GM21528 (cell line): ENCODE measurements around the gene CGB5.
"Not testable (repeated sequence)": the region's sequence is repeated elsewhere in the genome, so short reads cannot be mapped to it uniquely, and the experiment has no call there.

Source experiments
- ATAC-seq: cut with Tn5 transposase; IDR thresholded peaks from one replicate; pipeline ENCODE4 v1.9.1; 2021; ENCODE audit warnings: mild to moderate bottlenecking, moderate library complexity; ENCODE audit not compliant: unreplicated experiment, low FRiP score

CGB5 gene

GRCh38 chr19:49056902-49057596, 13.4 kb downstream of the CGB5 start:
- not testable (repeated sequence) for ATAC-seq

GRCh38 chr19:49057636-49058234, 14.1 kb downstream of the CGB5 start, which contains the start of gene CGB7:
Gene CGB7 (minus strand): TSS chr19:49057749. CDS start chr19:49055375, 2,374 bp downstream.
- ATAC-seq, result no peak

- no peak for ATAC-seq
Observed at GRCh38 chr19:49058562-49058961, 14.9 kb downstream of the CGB5 start.

GRCh38 chr19:49059053-49059452, 15.4 kb downstream of the CGB5 start:
- ATAC-seq, result no peak

- no peak for ATAC-seq
Observed at GRCh38 chr19:49061000-49061399, 17.4 kb downstream of the CGB5 start.

GRCh38 chr19:49061445-49061844, 17.8 kb downstream of the CGB5 start:
- ATAC-seq, result no peak

GRCh38 chr19:49064029-49064629, 20.5 kb downstream of the CGB5 start:
- ATAC-seq, result no peak

- no peak for ATAC-seq
Observed at GRCh38 chr19:49064768-49065611, 21.3 kb downstream of the CGB5 start, which contains the start of gene NTF4. Gene NTF4 (minus strand): TSS chr19:49064818. CDS start chr19:49061997, 2,821 bp downstream.

- no peak for ATAC-seq
Observed at GRCh38 chr19:49065905-49066512, 22.4 kb downstream of the CGB5 start.

GRCh38 chr19:49067554-49067953, 23.9 kb downstream of the CGB5 start:
- ATAC-seq, result no peak

- no peak for ATAC-seq
Observed at GRCh38 chr19:49069026-49069425, 25.4 kb downstream of the CGB5 start.

- ATAC-seq, result no peak
Observed at GRCh38 chr19:49070416-49070815, 26.8 kb downstream of the CGB5 start.

GRCh38 chr19:49071860-49072547, 28.4 kb downstream of the CGB5 start:
- ATAC-seq, result no peak

- no peak for ATAC-seq
Observed at GRCh38 chr19:49073514-49074378, 30.1 kb downstream of the CGB5 start.

GRCh38 chr19:49074869-49075268, 31.2 kb downstream of the CGB5 start:
- ATAC-seq, result not testable (repeated sequence)

GRCh38 chr19:49080392-49080791, 36.7 kb downstream of the CGB5 start:
- ATAC-seq, result no peak

GRCh38 chr19:49081273-49081672, 37.6 kb downstream of the CGB5 start:
- ATAC-seq, result no peak

GRCh38 chr19:49084206-49085019, 40.8 kb downstream of the CGB5 start:
- no peak for ATAC-seq
